HG02759 (cell line): ENCODE results near the gene RTL1.

Experiments used
- ATAC-seq: cut with Tn5 transposase; IDR thresholded peaks from one replicate; pipeline ENCODE4 v1.9.1; 2021; ENCODE audit warnings: mild to moderate bottlenecking, moderate library complexity; ENCODE audit not compliant: unreplicated experiment

Gene RTL1

GRCh38 chr14:100854435-100854834 lies 49.1 kb downstream of the RTL1 start:
- ATAC-seq = no peak

- ATAC-seq = no peak
Measured at GRCh38 chr14:100851946-100852620, 51.4 kb downstream of the RTL1 start.

GRCh38 chr14:100851586-100851916 lies 52.0 kb downstream of the RTL1 start:
- ATAC-seq = no peak

- peak; percentile 86 for ATAC-seq
Measured at GRCh38 chr14:100850841-100851585, 52.5 kb downstream of the RTL1 start.

- no peak for ATAC-seq
Measured at GRCh38 chr14:100849115-100849781, 54.3 kb downstream of the RTL1 start.

- ATAC-seq = no peak
Measured at GRCh38 chr14:100846309-100846859, 57.1 kb downstream of the RTL1 start.

GRCh38 chr14:100845341-100845740 lies 58.2 kb downstream of the RTL1 start:
- no peak for ATAC-seq

- ATAC-seq = no peak
Measured at GRCh38 chr14:100844846-100845245, 58.7 kb downstream of the RTL1 start.

GRCh38 chr14:100844421-100844820 lies 59.1 kb downstream of the RTL1 start:
- no peak for ATAC-seq

- no peak for ATAC-seq
Measured at GRCh38 chr14:100844082-100844408, 59.5 kb downstream of the RTL1 start.

- ATAC-seq = no peak
Measured at GRCh38 chr14:100842799-100843198, 60.7 kb downstream of the RTL1 start.

- no peak for ATAC-seq
Measured at GRCh38 chr14:100841761-100842403, 61.6 kb downstream of the RTL1 start.

GRCh38 chr14:100841066-100841760 lies 62.3 kb downstream of the RTL1 start:
- no peak for ATAC-seq

- no peak for ATAC-seq
Measured at GRCh38 chr14:100840286-100841065, 63.0 kb downstream of the RTL1 start.

GRCh38 chr14:100839681-100840111 lies 63.8 kb downstream of the RTL1 start:
- ATAC-seq = no peak

GRCh38 chr14:100839315-100839585 lies 64.3 kb downstream of the RTL1 start:
- no peak for ATAC-seq

GRCh38 chr14:100838493-100839314 lies 64.8 kb downstream of the RTL1 start:
- no peak for ATAC-seq

GRCh38 chr14:100837805-100838350 lies 65.6 kb downstream of the RTL1 start:
- ATAC-seq = no peak
